HEK293 (cell line): ENCODE data around the gene MVB12A.

Experiments
- CTCF ChIA-PET: fragments of 350-600 bp; formaldehyde crosslinking; extraction: SDS; loops from one replicate; lab custom pipeline; 2021; ENCODE audit warnings: antibody characterized with exemption; lab: Yijun Ruan, JAX
- POLR2A ChIA-PET: fragments of 300-600 bp; formaldehyde crosslinking; extraction: SDS; loops from one replicate; lab custom pipeline; 2020; ENCODE audit warnings: antibody characterized with exemption, inconsistent platforms; lab: Yijun Ruan, JAX
- H3K27ac ChIP-seq: fragments of 200-500 bp; sonication (Bioruptor generic); 2 replicates; pipeline ENCODE4 v1.5.1; 2014; ENCODE audit warnings: low read depth, low read length, control low read depth, inconsistent platforms; ENCODE audit errors: extremely low read depth
- H3K36me3 ChIP-seq, 2 experiments: fragments of 200-500 bp in 1 of 2; sonication (Bioruptor generic) in 1 of 2; 1 replicate in 1 of 2; 2 replicates in 1 of 2; pipeline ENCODE4 v1.5.1; 2014 to 2017; ENCODE audit warnings: inconsistent platforms in 2 of 2, low read length in 2 of 2; ENCODE audit not compliant: control insufficient read depth in 2 of 2, insufficient read depth in 1 of 2
- H3K4me1 ChIP-seq: fragments of 200-500 bp; sonication (Bioruptor generic); 2 replicates; pipeline ENCODE4 v1.5.1; 2014; ENCODE audit warnings: mild to moderate bottlenecking, low read length, inconsistent platforms; ENCODE audit not compliant: control insufficient read depth, insufficient read depth
- H3K4me3 ChIP-seq: 2 replicates; pipeline ENCODE4 v1.5.1; 2011; ENCODE audit warnings: low read depth, mild to moderate bottlenecking, control low read depth, low read length, moderate library complexity
- H3K9me3 ChIP-seq: fragments of 200-500 bp; sonication (Bioruptor generic); 2 replicates; pipeline ENCODE4 v1.5.1; 2014; ENCODE audit warnings: low read depth, low read length, inconsistent platforms; ENCODE audit not compliant: control insufficient read depth, insufficient read depth
- IKZF3 ChIP-seq: fragments of 450-650 bp; IDR thresholded peaks from 2 replicates; pipeline ENCODE4 v1.5.0; 2018; ENCODE audit warnings: missing biosample characterization, mild to moderate bottlenecking, missing genetic modification characterization, moderate library complexity
- MEIS1 ChIP-seq: sonication (generic); formaldehyde crosslinking; IDR thresholded peaks from 2 replicates; pipeline ENCODE4 v1.8.1; 2022; ENCODE audit warnings: missing genetic modification reagents, mild to moderate bottlenecking, borderline replicate concordance
- SALL2 ChIP-seq: fragments of 450-650 bp; formaldehyde crosslinking; IDR thresholded peaks from 2 replicates; pipeline ENCODE4 v1.5.0; 2017; ENCODE audit warnings: missing biosample characterization, mild to moderate bottlenecking, missing genetic modification characterization, borderline replicate concordance
- SCRT1 ChIP-seq: fragments of 450-650 bp; formaldehyde crosslinking; IDR thresholded peaks from 2 replicates; pipeline ENCODE4 v1.5.1; 2016; ENCODE audit warnings: missing biosample characterization, missing genetic modification characterization, borderline replicate concordance
- SCRT2 ChIP-seq: fragments of 450-650 bp; formaldehyde crosslinking; IDR thresholded peaks from 2 replicates; pipeline ENCODE4 v1.5.1; 2016; ENCODE audit warnings: missing biosample characterization, missing genetic modification characterization
- ZNF148 ChIP-seq: fragments of 450-650 bp; formaldehyde crosslinking; IDR thresholded peaks from 2 replicates; pipeline ENCODE4 v1.5.0; 2017; ENCODE audit warnings: missing biosample characterization, missing genetic modification characterization, borderline replicate concordance
- ZNF175 ChIP-seq: fragments of 450-650 bp; formaldehyde crosslinking; IDR thresholded peaks from 2 replicates; pipeline ENCODE4 v1.5.1; 2016; ENCODE audit warnings: missing biosample characterization, missing genetic modification characterization
- ZNF280D ChIP-seq: fragments of 450-650 bp; formaldehyde crosslinking; IDR thresholded peaks from 2 replicates; pipeline ENCODE4 v1.5.1; 2016; ENCODE audit warnings: missing biosample characterization, missing genetic modification characterization
- ZNF324 ChIP-seq: fragments of 450-650 bp; formaldehyde crosslinking; IDR thresholded peaks from 2 replicates; pipeline ENCODE4 v1.5.1; 2016; ENCODE audit warnings: missing biosample characterization, missing genetic modification characterization
- ZNF394 ChIP-seq: fragments of 450-650 bp; formaldehyde crosslinking; IDR thresholded peaks from 2 replicates; pipeline ENCODE4 v1.5.1; 2016; ENCODE audit warnings: missing biosample characterization, missing genetic modification characterization, mild to moderate bottlenecking, moderate library complexity, borderline replicate concordance
- ZNF558 ChIP-seq: fragments of 450-650 bp; formaldehyde crosslinking; IDR thresholded peaks from 2 replicates; pipeline ENCODE4 v1.5.1; 2016; ENCODE audit warnings: missing biosample characterization, missing genetic modification characterization
- ZNF658 ChIP-seq: fragments of 450-650 bp; formaldehyde crosslinking; IDR thresholded peaks from 2 replicates; pipeline ENCODE4; 2016; ENCODE audit warnings: missing biosample characterization, missing genetic modification characterization
- ZNF768 ChIP-seq: fragments of 450-650 bp; formaldehyde crosslinking; IDR thresholded peaks from 2 replicates; pipeline ENCODE4 v1.5.1; 2018; ENCODE audit warnings: missing biosample characterization, mild to moderate bottlenecking, missing genetic modification characterization
- ZSCAN23 ChIP-seq: fragments of 450-650 bp; formaldehyde crosslinking; IDR thresholded peaks from 2 replicates; pipeline ENCODE4 v1.5.1; 2016; ENCODE audit warnings: missing biosample characterization, missing genetic modification characterization
- TF ChIP-seq, protein P1 (sequence below): fragments of 450-650 bp; formaldehyde crosslinking; IDR thresholded peaks from 2 replicates; pipeline ENCODE4 v1.5.1; 2016; ENCODE audit warnings: missing biosample characterization, missing genetic modification characterization

The MVB12A gene

GRCh38 chr19:17436094-17436873 lies 16.4 kb downstream of the MVB12A start:
- Histone ChIP-seq H3K4me1 (no peaks in the 10 kb centered on the region), H3K27ac (no peak overlapping the region), H3K4me3 (no peak overlapping the region), H3K9me3 (no peaks in the 10 kb centered on the region)
- CTCF ChIA-PET = no interaction called here
- TF ChIP-seq SCRT1 (no peak), ZNF394 (tag by site-specific recombination) (no peak), ZNF280D (tag by site-specific recombination) (peak; percentile 94), ZNF175 (no peak), ZNF148 (no peak), MEIS1 (CRISPR knock-in tag) (no peak), SCRT2 (tag by site-specific recombination) (no peak), IKZF3 (tag by site-specific recombination) (no peak), ZNF324 (tag by site-specific recombination) (no peak), ZNF658 (tag by site-specific recombination) (no peak), SALL2 (tag by site-specific recombination) (no peak), ZSCAN23 (tag by site-specific recombination) (no peak)
- TF ChIP-seq, protein P1, sequence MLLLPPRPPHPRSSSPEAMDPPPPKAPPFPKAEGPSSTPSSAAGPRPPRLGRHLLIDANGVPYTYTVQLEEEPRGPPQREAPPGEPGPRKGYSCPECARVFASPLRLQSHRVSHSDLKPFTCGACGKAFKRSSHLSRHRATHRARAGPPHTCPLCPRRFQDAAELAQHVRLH = peak; percentile 68
- TF ChIP-seq, all 188 proteins: peak for 2
- POLR2A ChIA-PET = no interaction called here
- peaks cover 0 to 8% of the 10 kb centered on the region in 2 experiments; a peak in 2 of 3 replicates for H3K36me3 ChIP-seq

- Histone ChIP-seq H3K27ac (no peak overlapping the region), H3K36me3 (peaks cover 0 to 8% of the 10 kb centered on the region in 2 experiments; a peak in 2 of 3 replicates), H3K9me3 (no peaks in the 10 kb centered on the region), H3K4me1 (no peaks in the 10 kb centered on the region), H3K4me3 (no peak overlapping the region)
- ChIA-PET CTCF (interaction anchor here (0.8 kb wide), 1 partner anchor 17 kb away, joined by 3 read pairs; the partner anchor contains the start of gene MVB12A), POLR2A (no interaction called here)
- no peak for TF ChIP-seq ZNF558 (tag by site-specific recombination)
- 0 out of 2 replicates have a peak, but pooled peaks have one; percentile 55 for TF ChIP-seq ZNF768 (tag by site-specific recombination)
These were observed 17.0 kb downstream of the MVB12A start for GRCh38 chr19:17436874-17437267.
